Glomerular visceral epithelial cell (primary cell): ENCODE measurements around the gene RBFOX1.

Source experiments
- DNase-seq: peaks from one replicate; pipeline ENCODE4 v3.0.0-alpha.2; 2016; ENCODE audit errors: extremely low spot score

RBFOX1 gene

DNA sequence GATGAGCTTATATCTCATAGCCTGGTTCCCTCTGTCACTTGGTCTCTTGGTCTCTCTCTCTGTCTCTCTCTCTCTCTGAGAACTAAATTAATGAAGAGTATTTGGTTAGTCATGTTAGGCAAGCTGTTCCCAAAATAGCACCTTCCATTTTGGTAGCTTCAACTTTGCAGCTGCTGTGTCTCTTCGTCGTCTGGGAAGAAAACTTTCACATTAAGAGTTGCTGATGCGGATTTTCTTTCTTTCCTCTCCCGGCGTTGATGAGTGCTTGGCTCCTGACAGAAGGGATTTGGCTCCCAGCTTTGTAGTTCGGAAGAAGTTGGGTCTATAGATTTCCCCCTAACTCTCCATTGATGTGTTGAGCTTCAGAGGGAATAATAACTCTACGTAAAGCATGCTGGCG is at the start of gene RBFOX1:
RBFOX1 (plus strand) TSS at position 235 of the 400 bp plus-strand sequence.
- no peak for DNase-seq

DNA sequence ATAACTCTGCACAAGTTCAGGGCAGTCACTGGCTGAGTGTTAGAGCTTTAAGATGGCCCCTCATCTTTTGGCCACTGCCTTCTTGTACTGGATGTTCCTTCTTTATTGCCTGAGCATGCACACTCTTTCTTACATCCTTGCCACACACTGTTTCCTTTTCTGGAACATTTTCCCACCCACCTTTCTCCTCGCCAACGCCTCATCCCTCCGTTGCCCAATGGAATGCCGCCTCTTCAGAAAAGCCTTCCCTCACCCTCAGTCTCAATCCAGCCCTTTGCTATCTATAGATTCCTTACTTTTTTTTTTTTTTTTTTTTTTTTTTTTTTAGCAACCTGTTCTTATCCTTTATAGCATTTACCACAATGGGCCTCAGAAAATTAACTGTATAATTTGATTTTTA is 47.9 kb upstream of the RBFOX1 start:
- no peak for DNase-seq

DNA sequence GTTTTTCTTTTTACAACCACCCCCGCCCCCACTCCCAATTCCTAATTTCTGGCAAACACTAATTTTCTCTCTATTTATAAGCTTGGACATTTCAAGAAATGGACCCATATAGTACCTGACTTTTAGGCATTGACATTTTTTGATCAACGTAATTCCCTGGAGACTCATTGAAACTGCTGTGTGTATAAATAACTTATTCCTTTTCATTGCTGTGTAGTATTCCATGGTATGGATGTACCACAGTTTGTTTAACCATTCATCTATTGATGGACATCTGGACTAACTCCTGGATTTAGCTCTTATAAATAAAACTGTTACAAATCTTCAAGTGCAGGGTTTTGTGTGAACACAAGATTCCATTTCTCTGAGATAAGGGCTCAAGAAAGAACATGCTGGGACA is 47.1 kb upstream of the RBFOX1 start:
- DNase-seq, result no peak

DNA sequence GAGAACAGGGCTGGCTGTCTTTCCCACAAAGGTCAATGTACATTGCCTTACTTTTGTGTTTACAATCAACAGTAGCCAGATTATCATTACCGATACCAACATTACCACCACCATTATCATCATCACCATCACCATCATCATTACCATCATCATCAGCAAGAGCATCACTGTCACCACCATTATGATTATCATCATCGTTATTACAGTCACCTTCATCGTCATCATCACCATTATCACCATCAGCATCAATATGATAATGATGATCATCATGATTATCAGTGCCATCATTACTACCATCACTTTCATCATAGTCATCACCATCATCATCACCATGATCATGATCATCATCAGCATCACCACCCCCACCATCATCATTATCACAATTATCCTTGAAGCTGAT is 43.3 kb upstream of the RBFOX1 start:
- no peak for DNase-seq

DNA sequence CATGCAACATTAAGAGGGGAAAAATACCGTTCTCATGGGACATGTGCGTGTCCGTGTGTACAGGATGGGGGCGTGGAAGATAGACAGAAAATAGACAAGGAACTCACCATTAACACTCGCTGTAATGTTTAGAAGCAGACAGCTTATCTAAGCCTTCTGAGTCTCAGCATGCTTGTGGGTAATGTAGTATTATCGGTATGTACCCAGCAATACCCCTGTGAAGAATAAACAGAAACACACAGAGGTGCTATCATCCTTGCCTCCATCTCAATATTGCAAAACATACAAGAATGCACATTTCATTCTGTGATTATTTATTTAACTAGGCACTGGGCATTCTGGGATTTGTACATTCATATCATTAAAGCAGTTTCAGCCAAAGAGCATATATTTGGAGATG is 42.0 kb upstream of the RBFOX1 start:
- no peak for DNase-seq

DNA sequence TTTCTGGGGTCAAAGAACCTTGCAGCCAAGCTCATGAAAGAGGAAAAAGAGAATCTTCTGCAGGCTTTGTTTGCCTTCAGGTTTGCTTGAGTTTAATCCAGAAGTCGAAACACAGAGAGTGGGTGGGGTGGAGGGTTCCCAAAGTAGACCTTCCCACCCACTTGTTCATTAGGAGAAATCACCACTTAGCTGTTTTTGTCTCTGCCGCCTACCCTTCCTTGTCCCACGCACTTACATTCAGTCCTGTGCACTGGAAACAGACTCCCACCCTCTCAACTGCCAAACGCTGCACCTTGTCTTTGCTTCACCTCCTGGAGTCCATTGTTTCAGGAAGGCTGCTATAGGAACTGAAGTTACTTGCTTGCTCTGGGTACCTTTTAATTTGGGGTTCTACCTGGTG is 38.6 kb upstream of the RBFOX1 start:
- no peak for DNase-seq

DNA sequence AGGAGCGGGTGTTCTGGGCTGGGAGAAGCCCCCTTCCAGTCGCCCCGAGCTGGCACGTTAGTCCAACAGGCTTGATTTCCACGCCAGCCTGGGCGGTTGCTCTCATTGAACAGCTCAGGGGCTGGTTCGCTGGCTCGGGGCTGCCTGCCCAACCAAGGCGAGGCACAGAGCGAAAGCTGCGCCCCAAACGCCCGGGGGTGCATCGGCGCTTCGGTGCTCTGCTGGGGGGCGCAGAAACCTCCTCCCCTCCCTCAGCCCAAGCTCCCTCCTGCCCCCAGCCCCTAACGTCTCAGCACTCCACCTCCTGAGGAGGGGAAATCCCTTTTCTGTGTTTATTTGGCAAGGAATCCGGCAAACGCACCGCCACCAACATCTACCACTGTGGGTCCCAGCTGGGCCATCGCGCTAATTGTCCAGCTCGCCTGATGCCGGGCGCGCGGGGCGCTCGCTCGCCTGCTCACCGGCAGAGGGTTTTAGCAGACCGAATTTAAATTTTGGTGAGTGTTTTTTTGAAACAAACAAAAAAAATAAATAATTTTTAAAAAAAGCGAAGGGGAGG is 29.5 kb upstream of the RBFOX1 start:
- DNase-seq, result no peak

DNA sequence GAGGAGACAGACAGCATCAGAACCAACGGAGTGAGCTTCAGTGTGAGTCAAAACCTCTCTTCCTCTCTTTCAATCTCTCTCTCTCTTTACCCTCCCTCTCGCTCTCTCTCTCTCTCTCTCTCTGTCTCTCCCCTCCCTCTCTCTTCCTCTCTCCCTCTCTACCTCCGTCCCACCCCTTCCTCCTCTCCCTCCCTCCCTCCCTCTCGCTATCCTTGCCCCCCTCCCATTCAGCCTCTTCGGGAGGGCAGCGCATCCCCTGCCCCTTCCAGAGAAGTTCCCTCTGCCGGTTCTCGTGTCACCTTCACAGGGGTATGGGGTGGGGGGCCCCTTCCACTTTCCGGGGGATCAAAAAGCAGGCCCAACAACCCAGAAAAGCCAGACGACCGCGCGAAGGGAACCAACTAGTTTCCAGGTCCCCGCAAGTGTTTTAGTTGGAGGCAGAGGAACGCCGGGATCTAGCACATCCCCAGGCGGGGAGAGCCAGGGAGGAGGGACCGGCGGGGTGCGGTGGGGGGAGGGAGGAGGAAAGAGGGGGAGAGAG is 28.9 kb upstream of the RBFOX1 start:
- no peak for DNase-seq

DNA sequence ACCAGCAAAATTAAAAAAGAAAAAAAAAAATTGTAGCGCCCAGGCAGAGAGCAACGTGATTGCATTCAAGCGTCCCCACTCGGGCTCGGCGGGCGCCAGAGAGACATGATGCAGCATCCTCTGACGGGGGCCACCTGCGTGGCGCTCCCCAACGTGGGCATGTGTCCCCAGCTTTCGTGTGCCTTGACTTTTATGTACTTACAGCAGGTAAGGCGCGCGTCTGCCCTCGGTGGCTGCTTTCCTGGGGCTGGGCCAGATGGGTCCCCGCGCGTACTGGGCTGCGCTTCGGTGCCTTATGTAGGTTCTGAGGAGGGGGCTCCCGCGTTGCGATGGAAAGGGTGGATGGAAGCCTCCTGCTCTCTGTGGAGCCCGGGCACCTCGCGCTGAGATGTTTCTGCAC is 28.4 kb upstream of the RBFOX1 start:
- DNase-seq, result no peak

DNA sequence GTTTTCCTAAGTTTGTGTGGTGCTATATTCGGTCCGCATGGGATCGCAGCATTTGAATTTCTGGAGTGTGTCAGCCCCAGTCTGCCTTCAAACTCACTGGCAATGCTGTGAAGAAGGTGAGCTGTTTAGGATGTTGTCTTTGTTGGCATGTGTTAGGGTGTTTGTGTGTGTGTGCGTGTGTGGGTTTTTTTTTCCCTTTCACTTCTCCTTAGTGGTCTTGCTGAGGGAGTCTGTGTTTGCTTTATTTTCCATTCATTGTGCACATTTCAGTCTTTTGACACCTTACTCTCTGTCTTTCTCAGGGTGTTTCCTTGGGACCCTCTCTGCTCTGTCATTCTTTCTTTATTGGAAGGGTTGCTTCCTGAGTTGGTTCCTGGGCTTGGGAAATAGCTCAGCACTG is 27.7 kb upstream of the RBFOX1 start:
- DNase-seq, result no peak

DNA sequence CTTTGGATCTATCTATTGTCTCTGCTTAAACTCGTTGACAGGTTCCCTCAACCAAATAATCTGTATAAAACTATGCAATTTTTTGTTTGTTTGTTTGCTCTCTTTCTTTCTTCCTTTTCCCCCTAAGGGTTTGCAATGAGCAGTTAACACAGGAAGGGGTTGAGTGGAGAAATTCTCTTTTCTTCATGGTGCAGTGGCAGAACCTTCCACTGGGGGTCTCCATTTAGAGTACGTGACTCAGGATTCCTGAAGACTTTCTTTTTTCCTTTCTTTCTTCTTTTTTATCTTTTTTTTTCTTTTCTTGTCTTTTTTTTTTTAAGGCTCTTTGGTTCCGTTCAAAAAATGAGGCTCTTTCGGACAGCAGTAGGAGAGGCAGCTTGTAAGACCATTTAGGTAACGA is 19.5 kb upstream of the RBFOX1 start:
- no peak for DNase-seq

DNA sequence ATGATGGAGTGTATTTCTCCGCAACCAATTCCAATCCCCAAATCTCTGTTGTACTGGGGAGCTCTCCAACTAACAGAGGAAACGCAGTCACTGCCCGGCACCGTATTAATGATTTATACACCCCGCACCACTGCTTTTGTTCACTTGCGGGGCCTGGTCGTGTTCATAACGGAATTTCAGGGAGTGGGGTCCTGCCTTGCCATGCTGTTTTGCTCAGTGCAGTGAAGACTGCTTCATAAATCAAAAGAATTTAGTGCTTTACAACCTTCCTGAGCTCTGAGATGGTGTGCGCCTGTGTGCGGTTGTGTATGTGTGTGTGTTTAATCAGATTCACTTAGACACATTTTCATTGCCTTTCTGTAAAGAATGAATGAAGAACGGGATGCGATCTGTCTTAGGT is 18.5 kb upstream of the RBFOX1 start:
- DNase-seq, result no peak

DNA sequence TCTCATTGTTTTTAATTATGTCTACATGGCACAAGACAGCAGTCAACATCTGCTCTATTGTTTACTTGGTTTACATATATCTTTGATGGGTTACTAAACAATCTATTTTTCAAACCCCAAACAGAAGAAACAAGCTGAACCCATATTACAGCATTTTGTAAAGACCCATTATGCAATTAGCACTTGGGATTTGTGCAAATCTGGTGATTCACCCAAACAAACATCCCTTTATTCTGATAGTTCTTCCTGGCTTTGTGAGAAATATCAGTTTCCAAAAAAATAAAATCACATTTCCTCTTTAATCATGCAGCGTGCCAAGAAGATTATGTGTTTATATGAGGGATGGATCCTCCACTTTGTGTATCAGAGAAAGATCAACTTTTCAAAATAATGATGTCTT is 16.8 kb upstream of the RBFOX1 start:
- no peak for DNase-seq

DNA sequence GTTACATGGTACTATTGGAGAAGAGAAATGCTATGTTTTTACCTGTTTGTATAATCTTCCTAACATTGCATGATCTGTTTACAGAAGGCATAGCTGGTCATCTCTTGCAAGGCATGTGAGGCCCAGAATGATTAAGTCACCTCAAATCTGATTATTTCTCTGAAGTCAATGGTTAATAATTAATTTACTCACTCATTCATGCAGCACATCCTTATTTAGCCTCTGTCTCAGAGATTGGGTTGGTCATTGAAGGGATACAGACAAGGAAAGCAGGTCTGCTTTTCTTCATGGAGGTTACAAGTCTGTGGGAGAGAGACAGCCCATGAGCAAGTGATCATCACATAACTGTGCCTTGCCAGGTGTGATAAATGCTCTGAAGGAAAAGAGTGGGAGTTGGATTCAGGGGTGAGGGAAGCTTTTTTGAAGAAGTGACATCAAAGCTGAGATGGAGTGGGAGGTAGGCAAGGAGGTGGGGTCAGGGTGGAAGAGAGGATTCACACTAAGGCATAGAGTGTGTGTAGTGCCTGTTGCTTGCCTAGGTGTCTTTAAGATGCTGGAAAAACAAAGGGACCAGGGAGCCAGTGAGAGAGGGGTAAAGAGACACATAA is 16.3 kb upstream of the RBFOX1 start:
- no peak for DNase-seq

DNA sequence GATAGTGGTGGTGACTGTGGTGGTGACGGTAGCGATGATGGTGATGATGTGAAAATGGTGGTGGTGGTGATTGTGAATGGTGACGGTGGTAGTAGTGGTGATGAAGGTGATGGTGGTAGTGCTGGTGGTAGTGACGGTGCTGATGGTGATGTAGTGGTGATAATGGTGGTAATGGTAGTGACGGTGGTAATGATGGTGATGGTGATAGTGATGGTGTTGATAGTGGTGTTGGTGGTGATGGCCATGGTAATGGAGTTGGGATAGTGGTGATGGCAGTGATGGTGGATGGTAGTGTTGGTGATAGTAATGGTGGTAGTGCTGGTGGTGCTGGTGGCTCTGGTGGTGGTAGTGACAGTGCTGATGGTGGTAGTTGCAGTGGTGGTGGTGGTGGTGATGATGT is 14.7 kb upstream of the RBFOX1 start:
- no peak for DNase-seq

DNA sequence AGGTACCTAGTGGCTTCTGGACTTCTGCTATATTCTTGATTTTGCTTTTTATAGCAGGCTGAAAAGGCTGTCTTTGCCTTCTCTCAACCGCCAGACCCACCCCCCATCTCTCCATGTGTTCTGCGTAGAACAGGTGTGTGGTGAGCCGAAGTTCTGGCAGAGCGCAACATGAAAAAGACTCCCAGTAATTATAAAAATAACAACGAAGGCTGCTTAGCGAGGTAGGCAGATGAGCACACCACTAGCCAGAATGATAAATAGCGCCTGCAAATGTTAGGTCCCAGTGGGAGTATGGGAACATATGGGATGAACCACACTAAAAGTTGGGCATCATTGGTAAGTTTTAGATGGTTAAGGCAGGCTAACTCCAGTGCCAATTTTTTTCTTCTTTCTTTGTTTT is 14.0 kb upstream of the RBFOX1 start:
- no peak for DNase-seq

DNA sequence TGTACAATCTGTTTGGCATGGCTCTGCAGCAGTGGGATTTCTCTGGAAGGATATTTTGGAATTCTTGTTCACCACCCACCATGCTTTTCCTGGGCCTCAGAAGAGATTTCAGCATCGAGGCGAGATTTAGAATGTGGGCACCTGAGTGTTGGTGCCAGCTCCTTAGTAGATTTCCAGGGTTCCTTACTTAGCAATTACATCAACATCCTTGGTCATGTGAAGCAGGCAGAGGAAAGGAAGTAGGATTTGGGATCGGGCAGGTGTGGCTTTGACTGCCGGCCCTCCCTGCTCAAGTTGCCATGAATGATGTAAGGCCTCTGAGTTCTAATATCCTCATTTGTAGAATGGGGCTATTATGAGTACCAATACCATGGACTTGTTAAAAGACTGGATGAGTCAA is 13.1 kb upstream of the RBFOX1 start:
- DNase-seq, result no peak

DNA sequence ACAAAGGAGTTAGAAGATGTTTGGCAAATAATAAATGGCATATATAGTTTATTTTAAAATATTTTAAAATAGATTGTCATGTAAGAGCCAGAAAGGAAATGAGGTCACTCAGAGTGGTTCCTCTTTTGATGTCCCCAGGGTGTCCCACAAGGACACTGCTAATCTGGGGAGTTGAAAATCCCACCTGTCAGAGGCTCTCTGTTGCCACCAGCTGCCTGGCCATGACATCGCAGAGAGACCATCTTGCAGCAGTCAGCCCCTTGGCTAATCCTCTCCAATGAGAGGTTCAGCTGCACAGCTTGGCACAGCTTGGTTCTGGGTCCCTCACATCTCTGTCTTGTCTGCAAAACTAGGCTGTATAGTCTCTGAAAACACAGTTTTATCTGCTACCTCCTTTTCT is 11.0 kb upstream of the RBFOX1 start:
- no peak for DNase-seq

DNA sequence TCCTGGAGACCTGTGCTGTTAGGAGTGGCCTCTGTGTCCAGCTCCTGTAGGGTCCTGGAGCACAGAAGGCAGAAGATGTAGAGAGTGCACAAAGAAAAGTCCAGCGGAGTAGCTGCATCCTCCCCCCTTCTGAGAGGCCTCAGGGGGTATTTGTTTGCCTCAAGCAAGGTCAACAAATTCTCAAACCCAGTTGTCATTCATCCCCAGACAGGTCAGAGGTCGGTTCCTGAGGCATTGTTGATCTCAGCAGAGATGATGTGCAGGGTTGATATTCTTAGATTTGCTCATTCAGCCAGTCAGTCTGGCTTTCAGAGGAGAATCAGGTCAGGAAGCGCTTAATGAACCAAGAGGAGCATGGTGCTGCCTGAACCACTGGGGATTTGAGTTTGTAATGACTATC is 8.3 kb upstream of the RBFOX1 start:
- no peak for DNase-seq

DNA sequence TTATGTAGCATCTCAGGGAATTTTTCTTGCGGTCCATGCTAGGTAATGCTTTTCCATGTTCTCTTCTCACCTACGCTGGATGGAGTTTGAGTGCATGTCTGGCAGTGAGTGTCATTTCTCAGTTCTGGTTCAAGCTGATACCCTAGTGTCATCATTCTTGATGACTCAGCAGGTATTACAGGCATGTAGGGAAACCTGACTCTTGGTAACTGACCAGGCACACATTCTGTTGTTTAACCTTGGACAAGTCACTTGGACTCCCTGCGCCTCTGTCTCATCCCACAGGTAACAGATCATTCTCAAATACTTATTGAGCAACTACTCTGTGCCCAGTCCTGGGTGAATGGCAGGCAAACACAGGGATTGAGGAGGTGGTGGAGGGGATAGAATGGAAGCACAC is 6.8 kb upstream of the RBFOX1 start:
- DNase-seq, result no peak

DNA sequence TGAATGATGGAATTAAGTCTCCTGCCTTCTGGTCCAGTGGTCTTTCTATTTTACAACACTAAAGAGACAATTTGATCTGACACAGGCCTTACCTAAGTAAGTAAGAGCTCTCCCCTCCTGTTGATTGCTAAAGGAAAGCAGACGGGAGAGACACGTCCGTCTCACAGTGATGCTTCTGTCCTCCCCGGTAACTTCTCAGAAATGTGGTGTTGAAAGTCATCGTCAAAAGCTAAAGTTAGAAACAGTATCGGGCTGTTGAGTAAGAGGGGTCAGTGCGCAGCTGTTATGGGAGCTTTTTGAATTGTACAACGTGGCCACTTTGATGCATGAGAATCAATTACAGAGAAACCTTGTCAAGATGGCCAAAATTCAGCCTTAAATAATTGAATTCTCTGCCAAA is 1.9 kb upstream of the RBFOX1 start:
- no peak for DNase-seq

DNA sequence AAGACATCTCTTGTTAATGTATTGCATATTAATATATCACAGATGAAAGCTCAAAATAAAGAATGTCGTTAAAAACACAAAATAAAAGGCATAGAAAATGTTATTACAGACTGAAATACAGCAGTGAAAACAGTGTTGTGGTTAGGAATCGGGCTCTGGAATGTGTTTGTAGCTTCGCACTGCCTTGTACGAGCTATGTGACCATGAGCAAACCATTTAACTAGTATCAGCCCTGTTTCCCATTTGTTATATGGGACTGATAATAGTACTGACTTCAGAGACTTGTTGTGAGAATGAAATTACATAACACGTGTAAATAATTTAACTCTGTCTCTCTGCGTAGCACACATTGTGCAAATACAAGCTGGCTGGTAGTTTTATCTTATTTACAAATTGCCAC is 648 bp upstream of the RBFOX1 start:
- no peak for DNase-seq

DNA sequence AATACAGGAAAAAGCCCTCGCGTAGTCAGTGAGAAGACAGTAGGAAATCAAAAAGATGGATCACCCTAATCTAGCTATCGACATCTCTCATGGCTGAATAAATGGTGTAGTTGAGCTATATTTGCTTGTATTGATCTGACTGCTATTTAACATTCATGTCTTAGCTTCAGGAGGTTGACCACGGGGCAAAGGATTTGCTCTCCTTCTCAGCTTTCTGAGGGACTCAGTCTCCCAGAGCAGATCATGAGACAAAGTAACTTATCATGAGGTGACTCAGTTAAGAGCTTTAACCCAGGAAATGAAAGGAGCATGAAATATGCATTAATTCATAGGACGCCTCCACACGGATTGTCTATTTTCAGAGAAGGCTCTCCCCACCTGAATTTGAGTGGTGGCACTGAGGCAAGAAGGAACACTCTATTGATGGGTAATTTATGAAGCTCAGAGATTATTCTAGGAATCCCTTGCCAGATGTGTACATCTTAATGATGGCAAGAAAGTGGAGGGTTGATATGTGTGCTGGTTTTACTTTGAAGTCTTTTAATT is 608 bp downstream of the RBFOX1 start:
- no peak for DNase-seq
